NCI-H1417 treated with DMSO at 0.1 percent for 48 hours (cell line): ENCODE data around the gene PAK1IP1.
"Not testable (repeated sequence)": the region's sequence is repeated elsewhere in the genome, so short reads cannot be mapped to it uniquely, and the experiment has no call there.

ENCODE experiments used
- DNase-seq: peaks from one replicate; lab custom pipeline; 2025; lab: John Stamatoyannopoulos, UW

The PAK1IP1 gene

DNA sequence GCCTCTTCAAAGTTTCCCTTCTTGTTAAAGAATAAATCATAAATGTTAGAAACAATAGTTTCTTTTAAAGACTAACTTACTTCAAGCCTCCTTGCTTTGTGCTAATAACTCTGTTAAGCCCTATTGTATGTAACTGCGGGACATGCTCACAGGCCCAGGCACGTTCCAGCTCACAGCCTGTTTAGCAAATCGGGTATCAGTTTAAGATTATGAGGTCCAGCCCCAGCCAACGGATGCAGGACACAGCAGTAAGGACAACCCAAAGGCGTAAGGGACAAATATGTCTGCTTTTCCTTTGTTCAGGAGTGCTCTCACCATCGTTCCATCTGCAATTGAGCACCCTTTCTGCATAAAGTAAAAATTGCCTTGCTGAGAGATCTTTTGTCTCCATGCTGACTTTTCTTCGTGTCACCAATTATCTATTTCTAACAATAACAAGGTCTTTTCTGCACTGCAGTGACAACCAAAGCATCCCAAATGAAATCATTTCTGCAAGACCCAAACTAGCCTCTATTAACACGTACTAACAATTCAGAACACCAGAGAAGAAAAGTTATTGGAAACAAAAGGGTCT, 1.7 kb upstream of the PAK1IP1 start:
- DNase-seq = no peak

DNA sequence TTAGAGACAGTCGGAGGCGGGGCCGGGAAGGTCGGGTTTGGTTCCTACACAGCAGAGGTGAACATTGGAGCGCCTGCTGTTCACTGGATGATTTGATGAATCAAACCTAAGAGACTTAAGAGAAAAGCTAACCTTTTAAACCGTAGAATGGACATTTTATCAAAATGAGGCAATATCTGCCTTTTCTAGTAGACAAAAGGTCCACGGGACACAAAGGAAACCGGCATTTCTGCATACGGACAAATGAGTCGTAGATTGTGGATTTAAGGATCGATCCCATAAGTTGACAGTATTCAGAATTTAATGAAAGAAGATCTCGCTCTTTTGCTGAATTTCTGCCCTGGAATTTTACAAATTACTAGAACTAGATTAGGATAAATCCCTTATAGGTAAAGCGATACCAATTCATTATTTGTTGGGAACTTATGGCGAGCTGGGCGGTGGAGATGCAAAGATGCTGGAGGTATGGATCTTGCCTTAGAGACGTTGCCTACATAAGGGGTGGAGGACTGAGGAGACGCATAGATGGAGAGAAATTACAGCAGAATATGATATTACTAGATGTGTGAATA, 400 bp downstream of the PAK1IP1 start:
- no peak for DNase-seq

DNA sequence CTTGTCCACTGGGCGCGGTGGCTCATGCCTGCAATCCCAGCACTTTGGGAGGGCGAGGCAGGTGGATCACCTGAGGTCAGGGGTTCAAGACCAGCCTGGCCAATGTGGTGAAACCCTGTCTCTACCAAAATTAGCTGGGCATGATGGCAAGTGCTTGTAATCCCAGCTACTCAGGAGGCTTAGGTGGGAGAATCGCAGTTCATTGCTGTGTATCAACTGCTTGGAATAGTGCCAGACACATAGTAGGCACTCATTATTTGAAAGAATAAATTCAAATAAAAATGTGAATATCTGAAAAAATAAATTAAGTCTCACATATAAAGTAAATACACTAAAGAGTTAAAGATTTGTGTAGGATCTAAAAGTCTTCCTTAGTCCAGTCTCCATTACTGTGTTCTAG, 1.9 kb downstream of the PAK1IP1 start:
- DNase-seq = no peak

DNA sequence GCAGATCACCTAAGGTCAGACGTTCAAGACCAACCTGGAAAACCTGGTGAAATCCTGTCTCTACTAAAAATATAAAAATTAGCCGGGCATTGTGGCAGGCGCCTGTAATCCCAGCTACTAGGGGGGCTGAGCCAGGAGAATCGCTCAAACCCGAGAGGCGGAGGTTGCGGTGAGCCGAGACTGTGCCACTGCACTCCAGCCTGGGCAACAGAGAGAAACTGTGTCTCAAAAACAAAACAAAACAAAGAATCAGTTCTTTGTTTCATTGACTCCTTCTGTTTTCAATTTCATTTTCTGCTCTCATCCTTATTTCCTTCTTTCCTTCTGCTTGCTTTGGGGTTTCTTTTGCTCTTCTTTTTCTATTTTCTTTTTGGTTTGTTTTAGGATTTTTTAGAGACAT, 19.2 kb downstream of the PAK1IP1 start:
- no peak for DNase-seq

DNA sequence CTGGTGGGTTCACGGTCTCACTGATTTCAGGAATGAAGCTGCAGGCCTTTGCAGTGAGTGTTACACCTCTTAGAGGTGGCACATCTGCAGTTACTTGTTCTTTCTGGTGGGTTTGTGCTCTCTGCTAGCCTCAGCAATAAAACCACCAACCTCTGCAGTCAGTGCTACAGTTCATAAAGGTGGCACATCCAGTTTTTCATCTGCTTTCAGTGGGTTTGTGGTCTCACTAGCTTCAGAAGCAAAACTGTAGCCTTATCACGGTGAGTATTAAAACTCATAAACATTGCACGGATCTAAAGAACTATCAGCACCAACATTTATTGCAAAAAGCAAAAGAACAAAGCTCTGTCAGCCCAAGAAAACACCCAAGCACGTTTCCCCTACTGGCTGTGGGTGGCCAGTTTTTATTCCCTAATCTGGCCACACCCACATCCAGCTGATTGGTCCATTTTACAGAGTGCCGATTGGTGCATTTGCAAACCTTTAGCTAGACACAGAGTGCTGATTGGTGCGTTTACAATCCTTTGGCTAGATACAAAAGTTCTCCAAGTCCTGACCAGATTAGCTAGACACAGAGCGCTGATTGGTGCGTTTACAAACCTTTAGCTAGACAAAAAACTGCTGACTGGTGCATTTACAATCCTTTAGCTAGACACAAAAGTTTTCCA, 24.7 kb downstream of the PAK1IP1 start:
- no peak for DNase-seq

DNA sequence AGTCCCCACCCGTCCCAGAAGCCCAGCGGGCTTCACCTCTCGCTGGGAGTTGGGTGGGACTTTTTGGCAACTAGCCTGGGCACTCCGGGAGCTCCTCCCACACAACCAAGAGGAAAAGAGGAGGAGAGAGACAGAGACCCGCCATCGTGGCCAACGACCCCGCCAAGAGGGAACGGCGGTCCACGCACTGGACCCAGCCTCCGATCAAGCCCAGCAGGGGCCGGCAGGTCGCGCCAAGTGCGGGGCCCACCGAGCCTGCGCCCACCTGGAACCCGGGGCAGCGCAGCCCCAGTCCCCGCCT, 25.1 kb downstream of the PAK1IP1 start:
- DNase-seq = no peak

DNA sequence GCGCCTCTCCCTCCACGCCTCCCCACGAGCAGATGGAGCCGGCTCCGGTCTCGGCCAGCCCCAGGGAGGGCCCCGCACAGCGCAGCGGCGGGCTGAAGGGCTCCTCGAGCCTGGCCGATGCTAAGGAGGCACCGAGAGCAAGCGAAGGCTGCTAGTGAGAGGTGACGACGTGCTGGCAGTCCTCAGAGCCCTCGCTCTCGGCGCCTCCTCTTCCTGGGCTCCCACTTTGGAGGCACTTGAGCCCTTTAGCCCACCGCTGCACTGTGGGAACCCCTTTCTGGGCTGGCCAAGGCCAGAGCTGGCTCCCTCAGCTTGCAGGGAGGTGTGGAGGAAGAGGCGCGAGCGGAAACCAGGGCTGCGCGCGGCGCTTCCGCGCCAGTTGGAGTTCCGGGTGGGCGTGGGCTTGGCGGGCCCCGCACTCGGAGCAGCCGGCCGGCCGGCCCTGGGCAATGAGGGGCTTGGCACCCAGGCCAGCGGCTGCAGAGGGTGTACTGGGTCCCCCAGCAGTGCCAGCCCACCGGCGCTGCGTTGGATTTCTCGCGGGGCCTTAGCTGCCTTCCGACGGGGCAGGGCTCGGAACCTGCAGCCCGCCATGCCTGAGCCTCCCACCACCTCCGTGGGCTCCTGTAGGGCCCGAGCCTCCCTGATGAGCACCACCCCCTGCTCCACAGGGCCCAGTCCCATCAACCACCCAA, 25.6 kb downstream of the PAK1IP1 start:
- DNase-seq = no peak

DNA sequence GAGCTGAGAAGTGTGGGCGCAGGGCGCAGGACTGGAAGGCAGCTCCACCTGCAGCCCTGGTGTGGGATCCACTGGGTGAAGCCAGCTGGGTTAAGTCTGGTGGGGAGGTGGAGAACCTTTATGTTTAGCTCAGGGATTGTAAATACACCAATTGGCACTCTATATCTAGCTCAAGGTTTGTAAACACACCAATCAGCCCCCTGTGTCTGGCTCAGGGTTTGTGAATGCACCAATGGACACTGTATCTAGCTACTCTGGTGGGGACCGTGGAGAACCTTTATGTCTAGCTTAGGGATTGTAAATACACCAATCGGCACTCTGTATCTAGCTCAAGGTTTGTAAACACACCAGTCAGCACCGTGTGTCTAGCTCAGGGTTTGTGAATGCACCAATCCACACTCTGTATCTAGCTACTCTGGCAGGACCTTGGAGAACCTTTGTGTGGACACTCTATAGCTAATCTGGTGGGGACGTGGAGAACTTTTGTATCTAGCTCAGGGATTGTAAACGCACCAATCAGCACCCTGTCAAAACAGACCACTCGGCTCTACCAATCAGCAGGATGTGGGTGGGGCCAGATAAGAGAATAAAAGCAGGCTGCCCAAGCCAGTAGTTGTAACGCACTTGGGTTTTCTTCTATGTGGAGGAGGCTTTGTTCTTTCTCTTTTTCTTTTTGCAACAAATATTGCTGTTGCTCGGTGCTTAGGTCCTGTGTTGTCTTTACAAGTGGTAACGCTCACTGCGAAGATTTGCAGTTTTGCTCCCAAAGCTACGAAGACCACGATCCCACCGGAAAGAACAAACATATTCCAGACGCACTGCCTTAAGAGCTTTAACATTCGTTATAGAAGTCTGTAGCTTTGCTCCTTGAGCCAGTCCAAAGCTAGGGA, 26.4 kb downstream of the PAK1IP1 start:
- not testable (repeated sequence) for DNase-seq

DNA sequence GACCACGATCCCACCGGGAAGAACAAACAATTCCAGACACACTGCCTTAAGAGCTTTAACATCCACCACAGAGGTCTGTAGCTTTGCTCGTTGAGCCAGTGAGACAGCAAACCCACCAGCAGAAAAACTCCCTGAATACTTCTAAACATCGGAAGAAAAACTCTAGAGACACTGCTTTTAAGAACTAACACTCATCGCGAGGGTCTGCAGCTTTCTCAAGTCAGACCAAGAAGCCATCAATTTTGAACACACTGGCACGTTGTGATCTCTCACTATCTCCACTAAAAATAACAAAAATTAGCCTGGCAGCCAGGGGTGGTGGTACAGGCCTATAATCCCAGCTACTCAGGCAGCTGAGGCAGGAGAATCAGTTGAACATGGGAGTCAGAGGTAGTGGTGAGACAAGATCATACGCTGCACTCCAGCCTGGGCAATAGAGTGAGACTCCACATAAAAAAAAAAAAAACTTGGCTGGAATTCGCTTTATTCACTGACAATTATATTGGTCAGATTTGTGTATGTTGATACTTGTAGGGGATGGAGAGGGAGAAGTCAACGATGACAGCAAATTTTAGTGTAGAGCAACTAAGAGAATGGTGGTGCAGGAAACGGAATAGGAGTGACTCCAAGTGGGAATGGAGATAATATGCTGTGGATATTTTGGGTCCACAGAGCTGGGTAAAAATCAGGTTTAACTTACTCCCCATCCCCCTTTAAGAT, 27.2 kb downstream of the PAK1IP1 start:
- no peak for DNase-seq

DNA sequence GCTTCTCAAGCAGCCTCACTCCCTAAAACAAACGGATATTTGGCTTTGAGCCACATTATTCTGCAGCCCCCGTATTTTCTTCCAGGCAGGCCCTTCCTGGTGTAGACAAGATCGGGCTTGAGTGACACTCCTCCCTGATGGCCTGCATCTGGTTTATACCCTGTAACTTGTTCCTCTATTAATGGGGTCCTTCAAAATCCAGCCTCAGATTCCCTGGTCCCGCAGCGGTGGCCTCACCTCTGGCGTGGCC, 27.7 kb downstream of the PAK1IP1 start:
- no peak for DNase-seq

DNA sequence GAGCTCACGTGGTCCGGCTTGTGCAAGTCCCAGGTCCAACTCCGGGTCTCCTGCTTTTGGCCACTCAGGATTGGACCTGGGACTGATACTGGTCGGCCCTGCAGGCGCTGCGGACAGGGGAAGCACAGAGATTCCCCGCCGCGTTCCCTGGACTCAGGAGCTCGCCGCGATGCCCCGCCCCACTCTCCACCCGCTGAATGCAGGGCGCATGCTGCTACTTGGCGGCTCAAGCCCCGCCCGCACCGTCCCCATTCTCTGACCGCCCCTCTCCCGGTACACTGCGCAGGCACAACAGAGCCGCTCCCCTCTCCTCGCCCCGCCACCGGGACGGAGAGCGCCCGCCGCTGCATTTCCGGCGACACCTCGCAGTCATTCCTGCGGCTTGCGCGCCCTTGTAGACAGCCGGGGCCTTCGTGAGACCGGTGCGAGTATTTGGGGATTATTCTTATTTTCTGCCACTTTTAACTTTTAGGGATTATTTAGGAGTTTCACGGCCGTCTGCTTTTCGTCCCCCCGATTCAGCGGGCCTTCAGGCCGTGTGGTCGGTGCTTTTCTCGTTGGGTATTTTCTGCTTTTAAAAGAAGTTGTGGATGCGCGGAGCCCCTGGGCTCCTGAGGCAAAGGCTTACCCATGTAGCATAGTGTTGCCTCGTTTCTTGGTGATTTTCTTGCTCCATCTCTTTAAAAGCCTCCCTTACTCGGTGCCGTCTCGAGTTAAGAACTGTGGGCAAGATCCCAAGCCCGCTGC, 28.2 kb downstream of the PAK1IP1 start, which contains the start of gene TMEM14C:
TSS of gene TMEM14C (plus strand) at position 251 of the 747 bp plus-strand sequence. CDS start 1,544 bp downstream, outside the sequence.
- peak; percentile 71 for DNase-seq

DNA sequence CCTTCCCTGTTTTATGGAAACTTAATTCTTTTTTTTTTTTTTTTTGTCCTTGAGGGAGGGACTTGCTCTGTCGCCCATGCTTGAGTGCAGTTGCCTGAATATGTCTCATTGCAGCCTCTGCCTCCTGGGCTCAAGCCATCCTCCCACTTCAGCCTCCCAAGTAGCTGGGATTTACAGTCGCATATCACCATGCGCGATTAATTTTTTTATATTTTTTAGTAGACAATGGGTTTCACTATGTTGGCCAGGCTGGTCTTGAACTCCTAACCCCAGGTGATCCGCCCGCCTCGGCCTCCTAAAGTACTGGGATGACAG, 28.8 kb downstream of the PAK1IP1 start:
- no peak for DNase-seq

DNA sequence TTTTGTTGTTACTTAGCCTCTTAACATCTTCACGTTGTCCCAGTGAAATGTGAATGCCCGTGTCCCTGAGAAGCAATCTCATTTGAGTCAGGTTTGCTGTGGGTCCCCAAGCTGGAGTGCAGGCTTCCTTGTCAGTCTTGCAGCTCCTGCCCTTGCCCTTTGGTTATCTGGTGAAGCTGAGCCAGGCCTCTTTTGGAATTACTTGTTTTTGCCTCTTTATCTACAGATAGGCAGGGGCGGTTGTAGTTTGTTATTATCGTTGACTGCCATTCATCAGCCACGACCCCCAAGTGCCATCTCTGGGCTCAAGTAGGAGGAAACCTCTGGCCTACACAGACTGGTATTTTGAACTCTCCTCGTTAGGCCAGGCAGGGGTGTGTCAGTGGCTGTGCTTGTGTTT, 30.3 kb downstream of the PAK1IP1 start:
- DNase-seq = no peak

DNA sequence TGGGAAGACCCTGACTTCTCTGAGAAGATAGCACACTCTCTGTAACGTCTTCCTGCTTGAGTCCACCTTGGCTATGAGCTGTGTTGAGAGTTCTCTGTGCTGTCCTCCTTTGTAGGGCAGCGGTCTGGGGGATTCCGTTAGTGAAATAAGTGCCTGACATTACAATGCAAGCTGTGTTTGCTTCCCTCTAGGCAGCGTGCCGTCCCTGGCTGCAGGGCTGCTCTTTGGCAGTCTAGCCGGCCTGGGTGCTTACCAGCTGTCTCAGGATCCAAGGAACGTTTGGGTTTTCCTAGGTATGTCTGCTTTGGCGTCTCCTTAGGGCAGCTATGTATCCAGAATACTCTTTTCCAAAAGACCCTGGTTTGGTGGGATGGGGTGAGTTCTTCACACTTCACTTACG, 30.9 kb downstream of the PAK1IP1 start:
- DNase-seq = no peak

DNA sequence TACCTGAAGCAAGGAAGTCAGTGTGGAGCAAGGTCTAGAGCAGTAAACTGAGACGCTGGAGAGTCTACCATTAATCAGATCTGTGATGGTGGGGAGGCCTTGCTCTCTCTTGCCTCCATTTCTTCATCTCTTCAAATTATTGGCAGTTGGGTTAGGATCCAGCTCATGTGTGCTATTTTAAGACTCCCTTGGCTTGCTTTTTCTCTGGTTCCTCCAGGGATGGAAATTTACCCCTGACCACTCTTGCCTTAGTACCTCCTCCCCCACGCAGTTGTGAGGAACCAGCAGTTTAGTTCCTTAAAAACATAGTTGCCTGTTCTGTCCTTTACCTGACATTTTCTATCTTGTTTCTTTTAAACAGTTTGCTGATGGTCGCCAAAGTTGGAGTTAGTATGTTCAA, 35.5 kb downstream of the PAK1IP1 start:
- no peak for DNase-seq

DNA sequence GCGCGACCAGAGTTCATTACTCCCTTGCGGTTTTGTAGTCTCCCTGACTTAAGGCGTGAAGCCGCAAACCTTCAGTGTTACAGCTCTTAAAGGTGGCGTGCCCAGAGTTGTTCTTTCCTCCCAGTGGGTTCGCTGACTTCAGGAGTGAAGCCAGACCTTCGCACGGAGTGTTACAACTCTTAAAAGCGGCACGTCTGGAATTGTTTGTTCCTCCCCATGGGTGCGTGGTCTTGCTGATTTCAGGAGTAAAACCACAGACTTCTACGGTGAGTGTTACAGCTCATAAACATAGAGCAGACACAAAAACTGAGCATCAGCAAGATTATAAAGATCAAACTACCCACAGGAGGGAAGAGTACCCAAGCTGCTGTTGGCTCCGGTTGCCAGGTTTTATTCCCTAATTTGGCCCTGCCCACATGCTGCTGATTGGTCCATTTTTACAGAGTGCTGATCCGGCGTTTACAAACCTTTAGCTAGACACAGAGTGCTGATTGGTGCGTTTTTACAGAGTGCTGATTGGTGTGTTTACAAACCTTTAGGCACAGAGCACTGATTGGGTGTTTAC, 38.5 kb downstream of the PAK1IP1 start:
- DNase-seq = no peak

DNA sequence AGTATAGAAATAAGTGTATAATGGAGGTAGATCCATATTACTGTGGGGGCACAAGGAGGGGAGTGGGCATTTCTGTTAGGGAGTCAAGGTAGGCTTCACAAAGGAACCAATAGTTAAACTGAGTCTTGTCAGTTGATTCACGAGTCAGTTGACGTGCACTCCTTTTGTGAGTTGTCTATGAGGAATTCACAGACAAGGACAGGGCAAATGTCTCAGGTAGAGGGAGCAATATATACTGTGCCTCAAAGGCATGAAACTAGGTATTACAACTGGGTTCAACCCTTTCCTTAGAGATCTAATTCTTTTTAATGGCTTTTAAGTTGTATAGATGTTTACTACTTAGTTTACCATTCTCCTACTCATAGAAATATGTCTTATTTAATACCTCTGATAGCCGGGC, 39.1 kb downstream of the PAK1IP1 start:
- DNase-seq = no peak

DNA sequence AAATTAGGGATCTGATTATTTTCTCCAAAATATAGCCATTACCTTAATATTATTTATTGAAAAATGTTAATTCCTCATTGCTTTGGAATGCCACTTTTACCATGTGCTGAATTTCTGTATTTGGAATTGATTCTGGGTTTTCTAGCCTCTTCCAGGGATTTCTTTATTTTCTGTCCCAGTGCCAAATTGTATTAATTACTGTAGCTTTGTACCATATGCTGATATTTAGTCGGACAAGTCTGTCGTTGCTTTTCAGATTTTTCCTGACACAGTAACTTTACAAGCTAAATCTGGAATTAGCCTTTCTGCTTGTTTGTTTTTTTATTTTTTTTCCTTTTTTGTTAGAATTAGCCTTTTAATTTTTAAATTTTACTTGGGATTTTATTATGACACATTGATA, 42.0 kb downstream of the PAK1IP1 start:
- DNase-seq = no peak

DNA sequence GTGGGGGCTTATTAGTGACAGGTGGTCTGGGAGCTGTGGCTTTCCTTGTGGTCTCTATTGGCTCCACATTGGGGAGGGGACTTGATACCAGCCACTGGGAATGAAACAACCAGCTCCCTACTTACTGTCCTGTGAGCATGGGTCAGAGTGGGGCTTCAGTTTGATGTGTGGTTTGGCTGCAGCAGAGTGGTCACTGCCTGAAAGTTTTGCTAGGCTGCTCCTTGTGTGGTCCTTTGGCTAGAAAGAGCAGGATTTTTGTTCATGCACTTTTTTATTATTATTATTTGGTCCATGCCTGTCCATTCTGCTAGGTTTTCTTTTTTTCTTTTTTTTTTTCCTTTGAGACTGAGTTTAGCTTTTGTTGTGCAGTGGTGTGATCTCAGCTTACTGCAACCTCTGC, 45.3 kb downstream of the PAK1IP1 start:
- DNase-seq = no peak

DNA sequence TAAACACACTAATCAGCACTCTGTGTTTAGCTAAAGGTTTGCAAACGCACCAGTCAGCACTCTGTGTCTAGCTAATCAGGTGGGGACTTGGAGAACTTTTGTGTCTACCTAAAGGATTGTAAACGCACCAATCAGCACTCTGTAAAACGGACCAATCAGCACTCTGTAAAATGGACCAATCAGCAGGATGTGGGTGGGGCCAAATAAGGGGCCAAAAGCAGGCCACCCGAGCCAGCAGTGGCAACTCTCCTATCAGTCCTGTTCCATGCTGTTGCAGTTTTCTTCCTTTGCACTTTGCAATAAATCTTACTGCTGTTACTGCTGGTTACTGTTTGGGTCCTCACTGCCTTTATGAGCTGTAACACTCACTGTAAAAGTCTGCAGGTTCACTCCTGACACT, 46.9 kb downstream of the PAK1IP1 start:
- DNase-seq = not testable (repeated sequence)

DNA sequence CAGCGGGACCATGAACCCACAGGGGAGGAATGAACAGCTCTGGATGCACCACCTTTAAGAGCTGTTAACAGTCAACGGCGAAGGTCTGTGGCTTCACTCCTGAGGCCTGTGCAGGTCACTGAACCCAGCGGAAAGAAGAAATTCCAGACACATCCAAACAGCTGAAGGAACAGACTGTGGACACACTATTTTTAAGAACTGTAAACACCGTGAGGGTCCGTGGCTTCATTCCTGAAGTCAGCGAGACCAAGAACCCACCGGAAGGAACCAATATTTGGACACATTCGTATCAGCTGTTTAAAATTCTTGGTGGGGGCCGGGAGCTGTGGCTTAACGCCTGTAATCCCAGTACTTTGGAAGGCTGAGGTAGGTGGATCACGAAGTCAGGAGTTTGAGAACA, 47.5 kb downstream of the PAK1IP1 start:
- DNase-seq = no peak
